CD8-positive, alpha-beta memory T cell (primary cell): ENCODE measurements around the gene P2RY11. TPM values are rescaled to one million over a fixed set of nuclear protein-coding genes. Genes with fewer than 3 reads are reported as not detected.
A peak's percentile ranks its signal among the peaks of the same experiment; 100 is the strongest.

Experiments
- CTCF ChIA-PET: fragments of 350-600 bp; sonication (Branson Sonifier 250); formaldehyde crosslinking; loops from one replicate; lab custom pipeline; 2021; ENCODE audit warnings: antibody characterized with exemption; lab: Charles Lee
- POLR2A ChIA-PET: fragments of 350-600 bp; sonication (Branson Sonifier 250); formaldehyde crosslinking; loops from one replicate; lab custom pipeline; 2021; ENCODE audit warnings: antibody characterized with exemption; lab: Charles Lee
- DNase-seq, 5 donors: peaks; one replicate each; pipeline versions ENCODE4 v3.0.0 to v3.0.0-alpha.2; 2020 to 2022; ENCODE audit warnings: mixed read lengths in 1 of 5
- H3K27ac ChIP-seq: one replicate; pipeline ENCODE4 v1.7.0; 2013; ENCODE audit warnings: low read depth, mild to moderate bottlenecking, low read length, moderate library complexity
- H3K27me3 ChIP-seq: 2 replicates; pipeline ENCODE4 v1.7.0; 2013; ENCODE audit warnings: low read length, mild to moderate bottlenecking; ENCODE audit not compliant: insufficient read depth, poor library complexity, severe bottlenecking
- H3K36me3 ChIP-seq: 2 replicates; pipeline ENCODE4 v1.7.0; 2013; ENCODE audit warnings: mild to moderate bottlenecking, low read length, moderate library complexity; ENCODE audit not compliant: insufficient read depth
- H3K4me1 ChIP-seq: 2 replicates; pipeline ENCODE4 v1.7.0; 2013; ENCODE audit warnings: mild to moderate bottlenecking, low read length, moderate library complexity; ENCODE audit not compliant: insufficient read depth
- H3K4me3 ChIP-seq: 2 replicates; pipeline ENCODE4 v1.7.0; 2013; ENCODE audit warnings: mild to moderate bottlenecking, low read length
- H3K9me3 ChIP-seq: 2 replicates; pipeline ENCODE4 v1.7.0; 2013; ENCODE audit warnings: mild to moderate bottlenecking, low read length
- H3K27ac Mint-ChIP-seq, 8 donors: one replicate each; pipeline ENCODE4 v1.8.0; 2020 to 2021; ENCODE audit warnings: mixed read lengths in 8 of 8, mild to moderate bottlenecking in 6 of 8, inconsistent platforms in 3 of 8, moderate library complexity in 3 of 8
- H3K27me3 Mint-ChIP-seq, 2 donors: one replicate each; pipeline ENCODE4 v1.8.0; 2020 to 2021; ENCODE audit warnings: mixed read lengths in 2 of 2, mild to moderate bottlenecking in 1 of 2, moderate library complexity in 1 of 2
- H3K36me3 Mint-ChIP-seq, 3 donors: one replicate each; pipeline ENCODE4 v1.8.0; 2020 to 2021; ENCODE audit warnings: mixed read lengths in 3 of 3, inconsistent platforms in 1 of 3, mild to moderate bottlenecking in 1 of 3
- H3K4me1 Mint-ChIP-seq, 3 donors: one replicate each; pipeline ENCODE4 v1.8.0; 2020 to 2021; ENCODE audit warnings: mixed read lengths in 3 of 3, inconsistent platforms in 1 of 3, mild to moderate bottlenecking in 1 of 3
- H3K4me3 Mint-ChIP-seq, 7 donors: one replicate each; pipeline ENCODE4 v1.8.0; 2020 to 2021; ENCODE audit warnings: mixed read lengths in 7 of 7, mild to moderate bottlenecking in 6 of 7, moderate library complexity in 4 of 7, inconsistent platforms in 2 of 7
- H3K9me3 Mint-ChIP-seq, 5 donors: one replicate each; pipeline ENCODE4 v1.8.0; 2020 to 2022; ENCODE audit warnings: mixed read lengths in 5 of 5, mild to moderate bottlenecking in 3 of 5, moderate library complexity in 2 of 5, inconsistent platforms in 1 of 5
- polyA plus RNA-seq: library from polyadenylated mRNA; unstranded; fragments of 300-500 nt; fragmentation: Illumina TruSeq; gene quantifications from one replicate; pipeline ENCODE4 v1.2.3, GENCODE V29; 2021
- total RNA-seq, 2 experiments: library from RNA; stranded (reverse); gene quantifications; one replicate each; pipeline ENCODE4 v1.2.3, GENCODE V29; 2021

P2RY11 gene
- total and polyA plus RNA-seq, 3 experiments from 2014 or later: 7.4 to 58.1 (median 53.7) TPM

DNA sequence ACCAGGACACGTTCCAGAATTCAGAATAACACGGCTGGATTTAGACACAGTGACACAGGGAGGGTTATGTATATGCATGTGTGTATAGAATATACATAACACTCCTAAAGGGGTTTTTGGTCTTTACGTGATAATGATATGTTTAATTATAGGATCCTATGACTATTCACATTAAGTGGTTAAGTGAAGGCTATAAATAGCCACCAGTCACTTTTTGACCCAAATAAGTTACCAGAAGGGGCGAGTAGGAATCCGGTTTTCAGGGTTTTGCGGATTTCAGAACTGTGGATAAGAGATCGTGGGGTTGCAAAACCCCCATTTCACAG is 15.9 kb upstream of the P2RY11 start:
- Mint-ChIP-seq H3K4me1 (peaks cover 27 to 49% (median 27%) of the 10 kb centered on the region in 3 donors), H3K27me3 (no peaks in the 10 kb centered on the region), H3K36me3 (peaks cover 0 to 31% (median 8%) of the 10 kb centered on the region in 3 donors), H3K9me3 (peaks cover 0 to 2% (median 0%) of the 10 kb centered on the region in 5 donors), H3K4me3 (peak overlapping the region; percentile 21 to 72 (median 52)), H3K27ac (peak overlapping the region; percentile 47 to 79 (median 66))
- H3K36me3 ChIP-seq: peaks cover 7% of the 10 kb centered on the region
- no peaks in the 10 kb centered on the region for H3K27me3 ChIP-seq
- ChIA-PET POLR2A (interaction anchor here (0.6 to 1.7 kb wide), 7 partner anchors 10 to 285 kb away, joined by 3 to 36 read pairs (median 6); partner anchors contain the start of genes MRPL4, P2RY11, PPAN and SHFL), CTCF (interaction anchor here (0.6 to 11.6 kb wide), 9 partner anchors 9 to 333 kb away, joined by 3 to 194 read pairs (median 5); partner anchors contain the start of genes P2RY11 and PPAN)
- H3K4me1 ChIP-seq: peaks cover 26% of the 10 kb centered on the region
- H3K4me3 ChIP-seq: no peak overlapping the region
- DNase-seq: no peak
- H3K27ac ChIP-seq: peak overlapping the region; percentile 47
- H3K9me3 ChIP-seq: no peaks in the 10 kb centered on the region

GRCh38 chr19:10095948-10096614 is 15.4 kb upstream of the P2RY11 start:
- Histone ChIP-seq H3K4me3 (peak overlapping the region; percentile 60), H3K4me1 (peaks cover 28% of the 10 kb centered on the region), H3K9me3 (no peaks in the 10 kb centered on the region), H3K27me3 (no peaks in the 10 kb centered on the region), H3K27ac (peak overlapping the region; percentile 67), H3K36me3 (peaks cover 7% of the 10 kb centered on the region)
- ChIA-PET CTCF (interaction anchor here (0.6 to 11.6 kb wide), 9 partner anchors 8 to 332 kb away, joined by 3 to 194 read pairs (median 5); partner anchors contain the start of genes P2RY11 and PPAN), POLR2A (interaction anchor here (0.6 to 1.7 kb wide), 7 partner anchors 10 to 284 kb away, joined by 3 to 36 read pairs (median 6); partner anchors contain the start of genes MRPL4, P2RY11, PPAN and SHFL)
- Mint-ChIP-seq H3K9me3 (peaks cover 0 to 2% (median 0%) of the 10 kb centered on the region in 5 donors), H3K4me1 (peaks cover 27 to 47% (median 29%) of the 10 kb centered on the region in 3 donors), H3K27ac (peak overlapping the region in 7 of 8 donors; percentile 47 to 79 (median 66)), H3K4me3 (peak overlapping the region in 5 of 7 donors; percentile 37 to 72 (median 60)), H3K27me3 (no peaks in the 10 kb centered on the region), H3K36me3 (peaks cover 0 to 26% (median 8%) of the 10 kb centered on the region in 3 donors)
- peak; percentile 85 to 94 (median 89) for DNase-seq

DNA sequence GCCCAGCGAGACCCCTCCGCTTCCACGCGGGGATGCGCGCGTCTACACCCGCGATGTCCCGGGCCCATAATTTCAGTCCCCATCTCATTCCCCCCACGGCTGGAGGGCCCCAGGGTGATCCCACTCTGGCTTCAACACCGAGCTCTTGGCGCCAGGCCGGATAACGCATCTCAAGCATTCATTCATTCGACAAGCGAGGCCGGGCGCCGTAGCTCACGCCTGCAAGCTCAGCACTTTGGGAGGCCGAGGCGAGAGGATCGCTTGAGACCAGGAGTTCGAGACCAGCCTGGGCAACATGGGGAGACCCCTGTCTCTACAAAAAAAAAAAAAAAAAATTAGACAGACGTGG is 14.9 kb upstream of the P2RY11 start:
- H3K27me3 ChIP-seq: no peaks in the 10 kb centered on the region
- Mint-ChIP-seq H3K4me1 (peaks cover 29 to 49% (median 29%) of the 10 kb centered on the region in 3 donors), H3K9me3 (peaks cover 0 to 2% (median 0%) of the 10 kb centered on the region in 5 donors), H3K27me3 (no peaks in the 10 kb centered on the region), H3K36me3 (peaks cover 0 to 22% (median 8%) of the 10 kb centered on the region in 3 donors), H3K4me3 (peak overlapping the region in 3 of 7 donors; percentile 25 to 71 (median 40)), H3K27ac (peak overlapping the region in 4 of 8 donors; percentile 61 to 76 (median 66))
- ChIA-PET CTCF (interaction anchor here (0.8 to 11.6 kb wide), 5 partner anchors 13 to 332 kb away, joined by 4 to 194 read pairs (median 8); partner anchors contain the start of genes P2RY11 and PPAN), POLR2A (interaction anchor here (0.6 to 2.9 kb wide), 7 partner anchors 10 to 287 kb away, joined by 3 to 36 read pairs (median 6); partner anchors contain the start of genes MRPL4, P2RY11, PPAN and SHFL)
- peaks cover 32% of the 10 kb centered on the region for H3K4me1 ChIP-seq
- no peaks in the 10 kb centered on the region for H3K9me3 ChIP-seq
- H3K4me3 ChIP-seq: peak overlapping the region; percentile 60
- peaks cover 7% of the 10 kb centered on the region for H3K36me3 ChIP-seq
- no peak for DNase-seq
- H3K27ac ChIP-seq: peak overlapping the region; percentile 67

DNA sequence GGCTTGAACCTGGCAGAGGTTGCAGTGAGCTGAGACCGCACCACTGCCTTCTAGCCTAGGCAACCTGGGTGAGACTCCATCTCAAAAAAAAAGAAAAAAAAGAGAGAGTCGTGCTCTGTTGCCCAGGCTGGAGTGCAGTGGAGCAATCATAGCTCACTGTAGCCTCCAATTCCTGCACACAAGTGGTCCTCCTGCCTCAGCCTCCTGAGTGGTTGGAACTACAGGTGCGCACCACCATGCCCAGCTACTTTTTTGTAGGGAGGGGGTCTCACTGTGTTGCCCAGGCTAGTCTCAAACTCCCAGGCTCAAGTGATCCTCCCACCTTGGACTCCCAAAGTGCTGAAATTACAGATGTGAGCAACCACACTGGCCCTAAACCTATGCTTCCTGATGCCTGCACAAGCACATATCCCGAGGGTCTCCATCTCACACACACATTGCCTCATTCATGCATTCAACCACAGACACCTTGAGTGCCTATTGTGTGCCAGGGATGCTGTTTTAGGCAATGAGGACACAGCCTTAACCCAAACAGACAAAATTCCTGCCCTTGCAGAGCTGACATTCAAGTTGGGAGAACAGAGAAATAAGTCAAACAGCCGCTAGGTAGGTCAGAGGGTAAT is 11.2 kb upstream of the P2RY11 start:
- no peak overlapping the region for H3K27ac ChIP-seq
- H3K9me3 Mint-ChIP-seq: peaks cover 0 to 2% (median 0%) of the 10 kb centered on the region in 5 donors

GRCh38 chr19:10102787-10103236 is 8.7 kb upstream of the P2RY11 start:
- Histone ChIP-seq H3K9me3 (no peaks in the 10 kb centered on the region), H3K4me3 (no peak overlapping the region), H3K36me3 (peaks cover 8% of the 10 kb centered on the region), H3K4me1 (peaks cover 57% of the 10 kb centered on the region), H3K27ac (peak overlapping the region; percentile 84), H3K27me3 (no peaks in the 10 kb centered on the region)
- Mint-ChIP-seq H3K9me3 (peaks cover 0 to 2% (median 0%) of the 10 kb centered on the region in 5 donors), H3K27me3 (no peaks in the 10 kb centered on the region), H3K4me3 (peak overlapping the region; percentile 49 to 88 (median 79)), H3K36me3 (peaks cover 0 to 14% (median 6%) of the 10 kb centered on the region in 3 donors), H3K4me1 (peaks cover 59 to 80% (median 71%) of the 10 kb centered on the region in 3 donors), H3K27ac (peak overlapping the region; percentile 98 to 100 (median 99))
- no peak for DNase-seq
- ChIA-PET POLR2A (interaction anchor here (0.7 to 2.0 kb wide), 2 partner anchors 11 to 18 kb away, joined by 3 to 15 read pairs; no protein-coding TSS in a partner anchor), CTCF (interaction anchor here (1.9 to 11.6 kb wide), 2 partner anchors 10 to 12 kb away, joined by 4 to 194 read pairs; partner anchors contain the start of genes P2RY11 and PPAN)

More for the DNA sequence above, 11.2 kb upstream of the P2RY11 start:
- no peak for DNase-seq
- Histone ChIP-seq H3K9me3 (no peaks in the 10 kb centered on the region), H3K27me3 (no peaks in the 10 kb centered on the region), H3K36me3 (no peaks in the 10 kb centered on the region), H3K4me3 (no peak overlapping the region), H3K4me1 (peaks cover 54% of the 10 kb centered on the region)
- peaks cover 46 to 68% (median 54%) of the 10 kb centered on the region in 3 donors for H3K4me1 Mint-ChIP-seq
- H3K27me3 Mint-ChIP-seq: no peaks in the 10 kb centered on the region
- no peaks in the 10 kb centered on the region for H3K36me3 Mint-ChIP-seq
- ChIA-PET CTCF (interaction anchor here (0.6 to 11.6 kb wide), 5 partner anchors 12 to 150 kb away, joined by 3 to 194 read pairs (median 4); partner anchors contain the start of genes P2RY11 and PPAN), POLR2A (interaction anchor here (0.8 to 2.1 kb wide), 3 partner anchors 13 to 42 kb away, joined by 3 to 6 read pairs (median 5); no protein-coding TSS in a partner anchor)
- peak overlapping the region in 7 of 8 donors; percentile 67 to 100 (median 92) for H3K27ac Mint-ChIP-seq
- peak overlapping the region in 3 of 7 donors; percentile 37 to 59 (median 39) for H3K4me3 Mint-ChIP-seq

DNA sequence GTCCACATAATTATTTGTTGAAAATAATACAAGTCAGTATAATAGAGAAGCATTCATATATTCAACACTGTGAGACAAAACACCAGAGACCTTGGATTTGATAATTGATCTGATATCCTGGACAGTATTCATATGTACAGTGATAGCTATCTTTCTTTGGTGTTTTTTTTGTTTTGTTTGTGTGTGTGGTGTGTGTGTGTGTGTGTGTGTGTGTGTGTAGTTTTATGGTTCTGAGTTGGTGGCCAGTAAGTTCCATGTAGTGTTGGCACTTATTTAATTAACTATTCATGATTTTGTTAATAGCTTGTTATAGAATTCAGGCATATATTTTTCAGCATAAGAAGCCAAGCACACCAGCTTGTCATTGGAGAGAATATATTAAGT is 7.4 kb upstream of the P2RY11 start:
- H3K4me3 Mint-ChIP-seq: peak overlapping the region in 6 of 7 donors; percentile 1 to 87 (median 34)
- H3K4me1 ChIP-seq: peaks cover 67% of the 10 kb centered on the region

More for the DNA sequence above, 7.4 kb upstream of the P2RY11 start:
- ChIA-PET POLR2A (interaction anchor here (0.7 to 4.4 kb wide), 4 partner anchors 8 to 336 kb away, joined by 5 to 36 read pairs (median 10); partner anchors contain the start of gene ZNF846), CTCF (interaction anchor here (0.9 to 11.6 kb wide), 6 partner anchors 8 to 276 kb away, joined by 3 to 194 read pairs (median 4); partner anchors contain the start of genes P2RY11, PPAN and TYK2)
- peaks cover 52 to 77% (median 67%) of the 10 kb centered on the region in 3 donors for H3K4me1 Mint-ChIP-seq
- Histone ChIP-seq H3K27me3 (no peaks in the 10 kb centered on the region), H3K27ac (peak overlapping the region; percentile 91), H3K9me3 (no peaks in the 10 kb centered on the region), H3K36me3 (peaks cover 19% of the 10 kb centered on the region), H3K4me3 (no peak overlapping the region)
- peaks cover 0 to 2% (median 0%) of the 10 kb centered on the region in 5 donors for H3K9me3 Mint-ChIP-seq
- peak overlapping the region; percentile 54 to 99 (median 96) for H3K27ac Mint-ChIP-seq
- DNase-seq: no peak
- peaks cover 0 to 25% (median 6%) of the 10 kb centered on the region in 3 donors for H3K36me3 Mint-ChIP-seq
- H3K27me3 Mint-ChIP-seq: no peaks in the 10 kb centered on the region
